Lower lobe of right lung (tissue), 2 donors: ENCODE measurements around the gene TMEM178A. TPM values are rescaled to one million over a fixed set of nuclear protein-coding genes. Genes with fewer than 3 reads are reported as not detected.
"Not testable (repeated sequence)": the region's sequence is repeated elsewhere in the genome, so short reads cannot be mapped to it uniquely, and the experiment has no call there.

Experiments used
- ATAC-seq, 2 donors: fragments of 200-7000 bp; cut with Tn5 transposase; one replicate each; pipeline ENCODE4 v1.9.1; 2020 to 2022; ENCODE audit warnings: mild to moderate bottlenecking in 2 of 2, moderate library complexity in 2 of 2
- DNase-seq: peaks from one replicate; pipeline ENCODE4 v3.0.0-alpha.2; 2020
- H3K27ac ChIP-seq: fragments of 200-600 bp; one replicate; pipeline ENCODE4 v1.8.0; 2022
- H3K27me3 ChIP-seq: fragments of 200-600 bp; one replicate; pipeline ENCODE4 v1.8.0; 2022; ENCODE audit warnings: low read depth
- H3K36me3 ChIP-seq: fragments of 200-600 bp; one replicate; pipeline ENCODE4 v1.8.0; 2022; ENCODE audit warnings: mild to moderate bottlenecking
- H3K4me1 ChIP-seq: fragments of 200-600 bp; one replicate; pipeline ENCODE4 v1.8.0; 2022
- H3K4me3 ChIP-seq: fragments of 200-600 bp; one replicate; pipeline ENCODE4 v1.8.0; 2022; ENCODE audit warnings: mild to moderate bottlenecking
- H3K9me3 ChIP-seq: fragments of 200-600 bp; one replicate; pipeline ENCODE4 v1.8.0; 2022
- CTCF ChIP-seq: fragments of 200-600 bp; IDR thresholded peaks from one replicate; pipeline ENCODE4 v1.8.0; 2022; ENCODE audit warnings: antibody characterized with exemption, mild to moderate bottlenecking
- intact Hi-C: fragments of 100-400 bp; cut with DNase I; formaldehyde crosslinking; loops from one replicate; pipeline ENCODE4 v1.11.0; 2022
- total RNA-seq: library from RNA; stranded (reverse); fragmentation: NEBNext Ultra II Directional; extraction: Animal tissue kit (Norgen Biotek cat#: 25700); gene quantifications from one replicate; pipeline ENCODE4 v1.2.1, GENCODE V29; 2021
- donor health status: DM: no; HTN: yes; CAD: no; lungs with severe emphysema.

Gene TMEM178A
- total RNA-seq, 1 donor from 2014 or later = 3.2 TPM

- TF ChIP-seq CTCF = no peak
- no peak overlapping the region for H3K27ac ChIP-seq
Observed at GRCh38 chr2:39723497-39723896, 57.8 kb downstream of the TMEM178A start.

GRCh38 chr2:39723946-39724827, 58.5 kb downstream of the TMEM178A start:
- DNase-seq (no peak), ATAC-seq (no peak)
- intact Hi-C loops = no loop called here
- Histone ChIP-seq H3K27me3 (no peaks in the 10 kb centered on the region), H3K4me3 (no peak overlapping the region), H3K36me3 (no peaks in the 10 kb centered on the region), H3K27ac (no peak overlapping the region), H3K4me1 (no peaks in the 10 kb centered on the region), H3K9me3 (no peaks in the 10 kb centered on the region)
- TF ChIP-seq CTCF = no peak

More at GRCh38 chr2:39723497-39723896, 57.8 kb downstream of the TMEM178A start:
- Histone ChIP-seq H3K4me3 (no peak overlapping the region), H3K9me3 (no peaks in the 10 kb centered on the region), H3K36me3 (no peaks in the 10 kb centered on the region), H3K4me1 (no peaks in the 10 kb centered on the region), H3K27me3 (no peaks in the 10 kb centered on the region)
- no peak for DNase-seq
- intact Hi-C loops = no loop called here
- ATAC-seq = no peak

DNA sequence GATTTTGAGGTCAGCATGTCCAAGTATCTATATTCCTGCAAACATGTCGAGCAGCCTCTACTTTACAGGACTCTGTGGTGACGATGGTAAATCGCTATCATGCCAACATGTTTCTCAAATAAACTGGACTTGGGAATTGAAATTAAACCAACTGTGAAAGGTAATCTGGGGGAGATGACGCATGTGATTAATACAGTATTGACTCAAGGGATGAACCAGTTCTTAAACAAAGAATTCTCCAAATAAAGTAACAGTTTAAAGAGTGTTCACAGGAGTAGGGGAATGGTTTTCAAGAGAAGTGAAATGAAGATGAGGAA, 59.1 kb downstream of the TMEM178A start:
- Histone ChIP-seq H3K9me3 (no peaks in the 10 kb centered on the region), H3K4me1 (no peaks in the 10 kb centered on the region), H3K4me3 (no peak overlapping the region), H3K36me3 (no peaks in the 10 kb centered on the region), H3K27me3 (no peaks in the 10 kb centered on the region), H3K27ac (no peak overlapping the region)
- no peak for TF ChIP-seq CTCF
- intact Hi-C loops = no loop called here
- ATAC-seq = no peak
- no peak for DNase-seq

DNA sequence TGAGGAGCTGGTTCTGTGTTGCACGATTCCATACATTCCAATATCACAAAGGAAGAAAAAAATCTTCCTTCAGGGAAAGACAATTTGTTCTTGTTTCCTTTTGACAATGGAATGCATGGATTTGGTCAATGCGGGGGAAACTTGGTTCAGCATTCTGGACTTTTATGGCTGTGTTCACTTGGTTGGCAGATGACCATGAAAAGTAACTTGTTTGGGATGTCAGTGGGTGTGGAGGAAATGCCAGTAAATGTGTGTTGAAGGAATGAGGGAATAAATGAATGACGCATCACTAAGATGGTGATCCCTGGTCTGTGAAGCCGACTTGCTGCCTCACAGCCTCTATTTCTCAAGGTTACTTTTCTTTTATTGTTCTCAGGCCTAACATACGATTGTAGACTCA, 59.7 kb downstream of the TMEM178A start:
- Histone ChIP-seq H3K9me3 (no peaks in the 10 kb centered on the region), H3K4me3 (no peak overlapping the region), H3K36me3 (no peaks in the 10 kb centered on the region), H3K4me1 (no peaks in the 10 kb centered on the region), H3K27me3 (no peaks in the 10 kb centered on the region), H3K27ac (no peak overlapping the region)
- intact Hi-C loops = no loop called here
- no peak for TF ChIP-seq CTCF
- no peak for DNase-seq
- ATAC-seq = no peak

DNA sequence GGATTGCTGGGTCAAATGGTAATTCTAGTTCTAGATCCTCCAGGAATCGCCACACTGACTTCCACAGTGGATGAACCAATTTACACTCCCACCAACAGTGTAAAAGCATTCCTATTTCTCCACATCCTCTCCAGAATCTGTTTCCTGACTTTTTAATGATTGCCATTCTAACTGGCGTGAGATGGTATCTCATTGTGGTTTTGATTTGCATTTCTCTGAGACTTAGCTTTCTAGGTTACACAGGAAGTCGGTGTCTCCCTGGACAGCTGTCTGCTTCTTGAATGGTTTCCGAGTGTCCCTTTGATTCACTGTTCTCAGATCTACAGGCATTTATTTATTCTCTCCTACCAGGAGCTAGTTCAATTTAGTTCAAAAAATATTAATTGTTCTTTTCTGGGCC, 62.4 kb downstream of the TMEM178A start:
- H3K9me3 ChIP-seq, intact Hi-C loops, H3K36me3 ChIP-seq, H3K27me3 ChIP-seq, H3K4me1 ChIP-seq, DNase-seq, H3K4me3 ChIP-seq, ATAC-seq, H3K27ac ChIP-seq: not testable (repeated sequence)

GRCh38 chr2:39728941-39729351, 63.2 kb downstream of the TMEM178A start:
- H3K27ac ChIP-seq = no peak overlapping the region
- H3K4me1 ChIP-seq = no peaks in the 10 kb centered on the region
- H3K36me3 ChIP-seq = peaks cover 7% of the 10 kb centered on the region
- no peaks in the 10 kb centered on the region for H3K9me3 ChIP-seq
- DNase-seq = peak; percentile 53
- no peak overlapping the region for H3K4me3 ChIP-seq
- no peaks in the 10 kb centered on the region for H3K27me3 ChIP-seq
- TF ChIP-seq CTCF = peak; percentile 62
- intact Hi-C loops = no loop called here
- ATAC-seq = peak; percentile 59 to 70
